GM23338 (cell line): Measurements from ENCODE around the gene LCA5. TPM values are rescaled to one million over a fixed set of nuclear protein-coding genes. Genes with fewer than 3 reads are reported as not detected.

ENCODE experiments used
- CREB1 ChIP-seq: fragments of 250-450 bp; sonication (Bioruptor Pico); IDR thresholded peaks from 2 replicates; pipeline ENCODE4 v1.5.0; 2020; ENCODE audit warnings: low read depth, mild to moderate bottlenecking, moderate library complexity
- ETS1 ChIP-seq: IDR thresholded peaks from 2 replicates; pipeline ENCODE4 v1.6.1; 2016; ENCODE audit warnings: antibody characterized with exemption
- EZH2phosphoT487 ChIP-seq: fragments of 200-600 bp; sonication (generic); IDR thresholded peaks from one replicate; pipeline ENCODE4 v1.8.1; 2018; ENCODE audit warnings: antibody characterized with exemption; ENCODE audit not compliant: unreplicated experiment
- POLR2AphosphoS5 ChIP-seq: IDR thresholded peaks from 2 replicates; pipeline ENCODE4 v1.6.1; 2016; ENCODE audit warnings: antibody characterized with exemption, low read depth
- REST ChIP-seq: IDR thresholded peaks from one replicate; pipeline ENCODE4 v1.6.1; 2018; ENCODE audit warnings: antibody characterized with exemption; ENCODE audit not compliant: unreplicated experiment
- ZNF114 ChIP-seq: fragments of 250-450 bp; sonication (Bioruptor Pico); IDR thresholded peaks from 2 replicates; pipeline ENCODE4 v1.5.0; 2020; ENCODE audit warnings: mild to moderate bottlenecking, moderate library complexity
- ZNF331 ChIP-seq: fragments of 250-450 bp; sonication (Bioruptor Pico); IDR thresholded peaks from 2 replicates; pipeline ENCODE4 v1.5.0; 2020; ENCODE audit warnings: low read depth, mild to moderate bottlenecking, moderate library complexity
- ZNF462 ChIP-seq: fragments of 250-450 bp; sonication (Bioruptor Pico); IDR thresholded peaks from 2 replicates; pipeline ENCODE4 v1.5.0; 2020; ENCODE audit warnings: mild to moderate bottlenecking, moderate library complexity
- polyA plus RNA-seq: library from polyadenylated mRNA; unstranded; fragments of >200 nt; fragmentation: Nextera tagmentation; extraction: Ambion mirVana; gene quantifications from 2 replicates; pipeline ENCODE4 v1.2.1, GENCODE V29; 2016
- total RNA-seq: library from RNA; depleted of rRNA; stranded (reverse); fragments of >200 nt; shearing (Covaris generic); gene quantifications from 2 replicates; pipeline ENCODE4 v1.2.3, GENCODE V29; 2014

Gene LCA5
- total and polyA plus RNA-seq, 2 experiments from 2014 or later: 4.2 TPM

DNA sequence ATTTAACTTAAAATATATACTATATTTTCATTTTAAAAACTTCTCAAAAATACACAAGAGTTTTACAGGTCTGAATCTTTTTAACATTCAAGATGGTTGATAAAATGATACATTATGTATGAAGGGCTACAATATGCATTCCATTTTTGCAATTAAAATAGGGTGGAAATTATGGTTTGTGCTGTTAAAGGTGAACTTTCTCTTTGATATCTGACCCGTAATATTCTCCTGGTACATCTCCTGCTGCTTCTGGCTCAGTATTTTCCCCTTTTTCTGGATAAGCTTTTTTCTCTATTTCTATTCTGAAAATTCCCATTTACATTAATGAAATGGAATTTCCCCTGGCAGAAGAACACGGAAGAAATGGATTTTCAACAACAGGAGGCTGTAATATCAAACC is 27.4 kb upstream of the LCA5 start (continued):
- TF ChIP-seq ZNF462 (CRISPR knock-in tag): no peak
- no peak for TF ChIP-seq CREB1 (CRISPR knock-in tag)
- no peak for TF ChIP-seq REST
- TF ChIP-seq POLR2AphosphoS5: no peak
- no peak for TF ChIP-seq ZNF331 (CRISPR knock-in tag)
- TF ChIP-seq ZNF114 (CRISPR knock-in tag): no peak
- TF ChIP-seq EZH2phosphoT487: no peak
- TF ChIP-seq ETS1: no peak
